GM12878 (cell line): Measurements from ENCODE around the gene HORMAD2. TPM values are rescaled to one million over a fixed set of nuclear protein-coding genes. Genes with fewer than 3 reads are reported as not detected.

Experiments used
- ATAC-seq: fragments of 200-7000 bp; cut with Tn5 transposase; 3 replicates; pipeline ENCODE4 v1.9.1; 2020; ENCODE audit warnings: mild to moderate bottlenecking, moderate library complexity
- BruUV-seq: library from RNA; stranded (reverse); fragments of 400-500 nt; replicated peaks from 2 replicates; lab custom pipeline; 2021; lab: Mats Ljungman, UMichigan
- CTCF ChIA-PET: fragments of 300-600 bp; sonication (Branson Sonifier 250); formaldehyde crosslinking; extraction: SDS; loops from one replicate; lab custom pipeline; 2021; ENCODE audit warnings: inconsistent platforms; lab: Yijun Ruan, JAX
- POLR2A ChIA-PET: fragments of 350-600 bp; formaldehyde crosslinking; extraction: SDS; loops from one replicate; lab custom pipeline; 2021; ENCODE audit warnings: inconsistent platforms; lab: Charles Lee
- RAD21 ChIA-PET: fragments of 300-600 bp; sonication (Branson Sonifier 250); formaldehyde crosslinking; loops from one replicate; lab custom pipeline; 2023; ENCODE audit warnings: antibody characterized with exemption; ENCODE audit not compliant: unreplicated experiment; lab: Charles Lee
- SMC1A ChIA-PET: fragments of 300-600 bp; sonication (Branson Sonifier 250); formaldehyde crosslinking; loops from one replicate; lab custom pipeline; 2023; ENCODE audit not compliant: unreplicated experiment, uncharacterized antibody; lab: Charles Lee
- DNase-seq: peaks from one replicate; pipeline ENCODE4 v3.0.0-alpha.2; 2011; ENCODE audit warnings: low read depth, low spot score
- FAIRE-seq: peaks from 3 replicates; lab custom pipeline; 2011; peaks lifted over from hg19 to GRCh38; lab: Jason Lieb, UNC
- H2AFZ ChIP-seq: 2 replicates; pipeline ENCODE4 v1.6.0; 2011; ENCODE audit warnings: low read depth, low read length, control low read depth; ENCODE audit not compliant: control insufficient read depth
- H3K27ac ChIP-seq: 2 replicates; pipeline ENCODE4 v1.5.1; 2011; ENCODE audit warnings: control low read depth; ENCODE audit not compliant: control insufficient read depth, insufficient read depth
- H3K27me3 ChIP-seq, 2 experiments: replicated peaks in 1 of 2; 2 replicates each; pipeline versions ENCODE4 v1.6.0 to v1.6.1; 2011; ENCODE audit warnings: low read length in 1 of 2; ENCODE audit not compliant: control insufficient read depth in 2 of 2, insufficient read depth in 2 of 2
- H3K36me3 ChIP-seq, 2 experiments: 2 replicates each; pipeline ENCODE4 v1.5.1; 2011; ENCODE audit warnings: low read length in 1 of 2; ENCODE audit not compliant: control insufficient read depth in 2 of 2, insufficient read depth in 2 of 2
- H3K4me1 ChIP-seq: 2 replicates; pipeline ENCODE4 v1.6.1; 2011; ENCODE audit warnings: mild to moderate bottlenecking, low read length, moderate library complexity, mixed read lengths; ENCODE audit not compliant: control insufficient read depth, insufficient read depth
- H3K4me2 ChIP-seq: 2 replicates; pipeline ENCODE4 v1.6.0; 2011; ENCODE audit warnings: control low read depth; ENCODE audit not compliant: control insufficient read depth, insufficient read depth
- H3K4me3 ChIP-seq: fragments of 200-600 bp; sonication (generic); 2 replicates; pipeline ENCODE4 v1.5.1; 2016
- H3K79me2 ChIP-seq: 2 replicates; pipeline ENCODE4 v1.6.0; 2011; ENCODE audit warnings: low read length; ENCODE audit not compliant: control insufficient read depth, insufficient read depth
- H3K9ac ChIP-seq: 2 replicates; pipeline ENCODE4 v1.8.0; 2011; ENCODE audit warnings: low read length, control low read depth, mixed read lengths; ENCODE audit not compliant: control insufficient read depth, insufficient read depth
- H3K9me3 ChIP-seq: replicated peaks from 3 replicates; pipeline ENCODE4 v1.5.1; 2011; ENCODE audit warnings: mild to moderate bottlenecking, low read length; ENCODE audit not compliant: control insufficient read depth, insufficient read depth
- H4K20me1 ChIP-seq: 2 replicates; pipeline ENCODE4 v1.6.0; 2011; ENCODE audit not compliant: control insufficient read depth, insufficient read depth
- ATF7 ChIP-seq: fragments of 450-650 bp; IDR thresholded peaks from 2 replicates; pipeline ENCODE4 v1.6.1; 2016; ENCODE audit warnings: low read depth, mild to moderate bottlenecking
- BMI1 ChIP-seq: fragments of 450-650 bp; IDR thresholded peaks from 2 replicates; pipeline ENCODE4 v1.6.1; 2016; ENCODE audit warnings: mild to moderate bottlenecking, moderate library complexity, borderline replicate concordance
- CBX5 ChIP-seq: sonication (generic); IDR thresholded peaks from 2 replicates; pipeline ENCODE4 v1.6.1; 2016; ENCODE audit warnings: low read depth, moderate library complexity, mild to moderate bottlenecking, inconsistent platforms
- GABPA ChIP-seq: IDR thresholded peaks from 2 replicates; pipeline ENCODE4 v1.6.1; 2014; ENCODE audit warnings: antibody characterized with exemption, low read depth, mild to moderate bottlenecking, inconsistent platforms
- IKZF1 ChIP-seq: fragments of 450-650 bp; conservative IDR thresholded peaks from 2 replicates; pipeline ENCODE4 v1.6.1; 2017; ENCODE audit warnings: antibody characterized with exemption, mild to moderate bottlenecking
- JUNB ChIP-seq: IDR thresholded peaks from 2 replicates; pipeline ENCODE4 v1.6.1; 2016; ENCODE audit warnings: antibody characterized with exemption, mild to moderate bottlenecking
- MEF2A ChIP-seq: IDR thresholded peaks from 2 replicates; pipeline ENCODE4 v1.6.1; 2011; ENCODE audit warnings: low read depth, mild to moderate bottlenecking, low read length, moderate library complexity; ENCODE audit not compliant: insufficient read depth
- MEF2B ChIP-seq: fragments of 450-650 bp; IDR thresholded peaks from 2 replicates; pipeline ENCODE4 v1.6.1; 2018; ENCODE audit warnings: mild to moderate bottlenecking, moderate library complexity; ENCODE audit not compliant: partially characterized antibody, poor library complexity, severe bottlenecking
- MYC ChIP-seq: IDR thresholded peaks from 2 replicates; pipeline ENCODE4 v1.6.1; 2011; ENCODE audit warnings: mild to moderate bottlenecking, low read length, moderate library complexity, inconsistent platforms; ENCODE audit not compliant: insufficient read depth, insufficient replicate concordance, insufficient read length, severe bottlenecking
- NR2C2 ChIP-seq: IDR thresholded peaks from 2 replicates; pipeline ENCODE4 v1.6.1; 2011; ENCODE audit warnings: borderline replicate concordance, low read depth; ENCODE audit not compliant: control insufficient read depth, insufficient read length
- STAT3 ChIP-seq: IDR thresholded peaks from 2 replicates; pipeline ENCODE4 v1.6.1; 2011; ENCODE audit warnings: low read depth, low read length, improper control_type of control experiment
- SUZ12 ChIP-seq: fragments of 200-600 bp; sonication (generic); IDR thresholded peaks from one replicate; pipeline ENCODE4 v1.6.1; 2018; ENCODE audit warnings: antibody characterized with exemption, mild to moderate bottlenecking; ENCODE audit not compliant: unreplicated experiment
- ZNF207 ChIP-seq: fragments of 450-650 bp; IDR thresholded peaks from 2 replicates; pipeline ENCODE4 v1.6.1; 2014; ENCODE audit warnings: antibody characterized with exemption, mild to moderate bottlenecking, borderline replicate concordance
- ZNF24 ChIP-seq: fragments of 450-650 bp; IDR thresholded peaks from 2 replicates; pipeline ENCODE4 v1.6.1; 2017; ENCODE audit warnings: antibody characterized with exemption, mild to moderate bottlenecking
- WGBS: methylation state at CpG from one replicate; pipeline ENCODE4 v1.1.6; 2016; ENCODE audit warnings: low lambda C conversion rate; ENCODE audit not compliant: insufficient replicate concordance, insufficient coverage; ENCODE audit errors: missing lambda C conversion rate; 5-methylcytosine and 5-hydroxymethylcytosine counted together
- in situ Hi-C: fragments of 300-500 bp; cut with MboI; formaldehyde crosslinking; loops from 9 replicates; pipeline ENCODE4 v1.14.3; 2018; ENCODE audit warnings: mixed read lengths
- intact Hi-C: fragments of 100-400 bp; cut with micrococcal nuclease; formaldehyde crosslinking; loops from one replicate; pipeline ENCODE4 v1.14.2; 2022; ENCODE audit not compliant: unreplicated experiment
- polyA plus RNA-seq, 11 experiments: library from polyadenylated mRNA; depleted of rRNA in 4 of 11; unstranded in 6 of 11; stranded (reverse) in 5 of 11; fragments of >200 nt; fragmentation: Nextera tagmentation in 4 of 11; fragmentation: Illumina TruSeq in 1 of 11; extraction: Ambion mirVana in 4 of 11; extraction: Trizol in 1 of 11; gene quantifications; 1 replicate in 1 of 11; 2 replicates in 10 of 11; pipeline versions ENCODE4 v1.2.1 to v1.2.3, GENCODE V29; 2011 to 2016; ENCODE audit warnings: inconsistent platforms in 2 of 11, missing spikeins in 2 of 11, low read depth in 1 of 11
- total RNA-seq, 4 experiments: library from RNA; depleted of rRNA in 3 of 4; stranded (reverse); fragments of >200 nt in 3 of 4; fragmentation: Illumina TruSeq in 1 of 4; extraction: Trizol in 1 of 4; gene quantifications; 2 replicates each; pipeline versions ENCODE4 v1.2.1 to v1.2.3, GENCODE V29; 2013 to 2021
- TF ChIP-seq, protein P1 (sequence below): fragments of 450-650 bp; IDR thresholded peaks from 2 replicates; pipeline ENCODE4 v1.6.1; 2017; ENCODE audit warnings: antibody characterized with exemption, mild to moderate bottlenecking, moderate library complexity
- TF ChIP-seq, protein P2 (sequence below), 3 experiments: IDR thresholded peaks in 2 of 3; conservative IDR thresholded peaks in 1 of 3; 2 replicates each; pipeline ENCODE4 v1.5.1; 2011; ENCODE audit warnings: low read depth in 3 of 3, low read length in 3 of 3, mild to moderate bottlenecking in 3 of 3, control low read depth in 2 of 3, moderate library complexity in 2 of 3, inconsistent platforms in 1 of 3, mixed read lengths in 1 of 3; ENCODE audit not compliant: control insufficient read depth in 2 of 3, insufficient read depth in 1 of 3; ENCODE audit errors: extremely low read depth in 1 of 3

Gene HORMAD2
- total and polyA plus RNA-seq, 10 of the 15 experiments (the other 5 are each of a cell fraction or from before 2014, with no cell fraction given): 0.07 to 0.13 TPM; not detected in 8

DNA sequence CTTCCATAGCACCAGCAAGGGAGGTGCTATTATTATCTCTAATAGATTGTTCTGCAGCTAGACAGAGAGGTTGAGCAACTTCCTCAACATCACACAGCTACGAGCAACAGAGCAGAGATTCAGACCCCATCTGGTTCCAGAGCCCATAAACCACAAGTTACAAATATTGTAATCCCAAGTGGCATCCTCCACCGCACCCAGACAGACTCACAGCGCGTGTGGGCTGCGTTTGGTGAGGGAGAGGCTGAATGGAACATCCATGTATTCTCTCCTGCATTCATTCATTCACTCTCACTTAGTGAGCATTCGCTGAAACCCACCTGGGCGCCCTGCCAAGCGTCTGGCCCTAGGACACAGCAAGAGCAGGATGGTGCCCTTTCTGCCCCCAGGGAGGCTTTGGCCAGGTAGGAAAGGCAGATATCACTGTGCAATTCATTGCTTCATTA, 132.8 kb downstream of the HORMAD2 start:
- Histone ChIP-seq H3K4me3 (no peak overlapping the region), H4K20me1 (no peaks in the 10 kb centered on the region), H3K4me2 (no peak overlapping the region), H2AFZ (no peak overlapping the region), H3K27me3 (no peaks in the 10 kb centered on the region), H3K9me3 (no peaks in the 10 kb centered on the region), H3K27ac (no peak overlapping the region), H3K4me1 (no peaks in the 10 kb centered on the region; the same call in 1 of the 2 replicates), H3K9ac (no peak overlapping the region), H3K79me2 (no peaks in the 10 kb centered on the region), H3K36me3 (no peaks in the 10 kb centered on the region)
- SMC1A ChIA-PET: no interaction called here
- no peak for ATAC-seq
- BruUV-seq: no TSS peak
- 19% methylated on average over 8 of the region's 8 CpGs for WGBS
- POLR2A ChIA-PET: interaction anchor here (0.5 kb wide), 1 partner anchor 87 kb away, joined by 3 read pairs; no protein-coding TSS in a partner anchor
- intact Hi-C loops: no loop called here
- no peak for FAIRE-seq
- DNase-seq: no peak
- in situ Hi-C loops: no loop called here
- CTCF ChIA-PET: no interaction called here
- RAD21 ChIA-PET: no interaction called here
- TF ChIP-seq, protein P1, sequence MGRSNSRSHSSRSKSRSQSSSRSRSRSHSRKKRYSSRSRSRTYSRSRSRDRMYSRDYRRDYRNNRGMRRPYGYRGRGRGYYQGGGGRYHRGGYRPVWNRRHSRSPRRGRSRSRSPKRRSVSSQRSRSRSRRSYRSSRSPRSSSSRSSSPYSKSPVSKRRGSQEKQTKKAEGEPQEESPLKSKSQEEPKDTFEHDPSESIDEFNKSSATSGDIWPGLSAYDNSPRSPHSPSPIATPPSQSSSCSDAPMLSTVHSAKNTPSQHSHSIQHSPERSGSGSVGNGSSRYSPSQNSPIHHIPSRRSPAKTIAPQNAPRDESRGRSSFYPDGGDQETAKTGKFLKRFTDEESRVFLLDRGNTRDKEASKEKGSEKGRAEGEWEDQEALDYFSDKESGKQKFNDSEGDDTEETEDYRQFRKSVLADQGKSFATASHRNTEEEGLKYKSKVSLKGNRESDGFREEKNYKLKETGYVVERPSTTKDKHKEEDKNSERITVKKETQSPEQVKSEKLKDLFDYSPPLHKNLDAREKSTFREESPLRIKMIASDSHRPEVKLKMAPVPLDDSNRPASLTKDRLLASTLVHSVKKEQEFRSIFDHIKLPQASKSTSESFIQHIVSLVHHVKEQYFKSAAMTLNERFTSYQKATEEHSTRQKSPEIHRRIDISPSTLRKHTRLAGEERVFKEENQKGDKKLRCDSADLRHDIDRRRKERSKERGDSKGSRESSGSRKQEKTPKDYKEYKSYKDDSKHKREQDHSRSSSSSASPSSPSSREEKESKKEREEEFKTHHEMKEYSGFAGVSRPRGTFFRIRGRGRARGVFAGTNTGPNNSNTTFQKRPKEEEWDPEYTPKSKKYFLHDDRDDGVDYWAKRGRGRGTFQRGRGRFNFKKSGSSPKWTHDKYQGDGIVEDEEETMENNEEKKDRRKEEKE: no peak
- TF ChIP-seq SUZ12: no peak
- TF ChIP-seq MEF2B: no peak
- no peak for TF ChIP-seq ATF7
- TF ChIP-seq GABPA: no peak
- TF ChIP-seq, protein P2, sequence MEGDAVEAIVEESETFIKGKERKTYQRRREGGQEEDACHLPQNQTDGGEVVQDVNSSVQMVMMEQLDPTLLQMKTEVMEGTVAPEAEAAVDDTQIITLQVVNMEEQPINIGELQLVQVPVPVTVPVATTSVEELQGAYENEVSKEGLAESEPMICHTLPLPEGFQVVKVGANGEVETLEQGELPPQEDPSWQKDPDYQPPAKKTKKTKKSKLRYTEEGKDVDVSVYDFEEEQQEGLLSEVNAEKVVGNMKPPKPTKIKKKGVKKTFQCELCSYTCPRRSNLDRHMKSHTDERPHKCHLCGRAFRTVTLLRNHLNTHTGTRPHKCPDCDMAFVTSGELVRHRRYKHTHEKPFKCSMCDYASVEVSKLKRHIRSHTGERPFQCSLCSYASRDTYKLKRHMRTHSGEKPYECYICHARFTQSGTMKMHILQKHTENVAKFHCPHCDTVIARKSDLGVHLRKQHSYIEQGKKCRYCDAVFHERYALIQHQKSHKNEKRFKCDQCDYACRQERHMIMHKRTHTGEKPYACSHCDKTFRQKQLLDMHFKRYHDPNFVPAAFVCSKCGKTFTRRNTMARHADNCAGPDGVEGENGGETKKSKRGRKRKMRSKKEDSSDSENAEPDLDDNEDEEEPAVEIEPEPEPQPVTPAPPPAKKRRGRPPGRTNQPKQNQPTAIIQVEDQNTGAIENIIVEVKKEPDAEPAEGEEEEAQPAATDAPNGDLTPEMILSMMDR (IDR thresholded peaks at IDR 0.05 in 2 of 3, conservative IDR thresholded peaks at IDR 0.05 in 1 of 3; ENCODE audit: control insufficient read depth in 2 of 3, extremely low read depth in 1 of 3, insufficient read depth in 1 of 3, low read depth in 3 of 3, low read length in 3 of 3): no peak
- TF ChIP-seq BMI1: no peak
- no peak for TF ChIP-seq NR2C2
- TF ChIP-seq MYC: no peak
- TF ChIP-seq JUNB: no peak
- TF ChIP-seq ZNF24: no peak
- TF ChIP-seq MEF2A: no peak
- no peak for TF ChIP-seq STAT3
- no peak for TF ChIP-seq CBX5
- no peak for TF ChIP-seq IKZF1
- no peak for TF ChIP-seq ZNF207
